HG02678 (cell line): ENCODE results near the gene L3MBTL4.

ENCODE experiments used
- ATAC-seq: cut with Tn5 transposase; IDR thresholded peaks from one replicate; pipeline ENCODE4 v1.9.1; 2021; ENCODE audit warnings: mild to moderate bottlenecking, moderate library complexity; ENCODE audit not compliant: unreplicated experiment

Gene L3MBTL4

GRCh38 chr18:6257950-6258349, 156.8 kb downstream of the L3MBTL4 start:
- no peak for ATAC-seq

- ATAC-seq: no peak
Observed at GRCh38 chr18:6256521-6256920, 158.2 kb downstream of the L3MBTL4 start.

GRCh38 chr18:6255886-6256285, 158.8 kb downstream of the L3MBTL4 start:
- ATAC-seq: no peak

GRCh38 chr18:6255116-6255705, 159.5 kb downstream of the L3MBTL4 start:
- ATAC-seq: no peak

DNA sequence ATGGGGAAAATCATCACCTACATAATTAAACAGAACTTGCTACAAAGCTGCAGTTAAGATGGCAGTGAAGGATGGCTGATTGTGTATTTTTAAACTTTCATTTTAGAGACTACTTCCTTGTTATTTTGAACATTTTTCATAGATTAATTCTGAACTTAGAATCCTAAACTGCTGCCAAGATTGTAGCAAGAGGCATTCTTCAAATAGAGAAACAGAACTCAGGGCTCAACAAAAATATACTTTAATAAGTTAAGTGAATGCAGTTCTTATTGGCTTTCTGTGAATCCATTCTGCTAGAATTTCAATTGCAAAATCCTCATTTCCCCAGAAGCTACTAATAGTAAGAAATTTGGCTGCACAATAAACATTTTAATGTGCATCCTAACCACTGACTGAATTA, 160.3 kb downstream of the L3MBTL4 start:
- ATAC-seq: no peak

GRCh38 chr18:6251084-6251483, 163.6 kb downstream of the L3MBTL4 start:
- ATAC-seq: no peak

DNA sequence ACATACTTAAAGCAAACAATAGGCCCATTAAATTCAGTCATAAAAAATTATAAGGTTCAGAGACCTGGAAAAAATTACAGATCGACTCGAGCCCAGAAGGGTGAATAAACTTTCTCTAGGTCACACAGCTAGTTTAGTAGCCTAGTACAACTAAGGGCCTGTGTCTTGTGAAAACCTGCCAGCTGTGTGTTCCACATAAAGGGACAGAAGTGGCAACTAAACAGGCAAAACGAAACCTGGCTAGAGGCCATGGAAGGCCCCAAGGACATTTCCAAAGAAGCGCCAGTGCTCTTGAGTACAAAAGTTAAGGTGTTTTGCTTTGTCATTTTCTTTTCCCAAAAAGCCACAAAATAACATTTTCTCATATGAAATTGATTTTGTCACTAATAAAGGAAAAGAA, 164.9 kb downstream of the L3MBTL4 start:
- no peak for ATAC-seq

DNA sequence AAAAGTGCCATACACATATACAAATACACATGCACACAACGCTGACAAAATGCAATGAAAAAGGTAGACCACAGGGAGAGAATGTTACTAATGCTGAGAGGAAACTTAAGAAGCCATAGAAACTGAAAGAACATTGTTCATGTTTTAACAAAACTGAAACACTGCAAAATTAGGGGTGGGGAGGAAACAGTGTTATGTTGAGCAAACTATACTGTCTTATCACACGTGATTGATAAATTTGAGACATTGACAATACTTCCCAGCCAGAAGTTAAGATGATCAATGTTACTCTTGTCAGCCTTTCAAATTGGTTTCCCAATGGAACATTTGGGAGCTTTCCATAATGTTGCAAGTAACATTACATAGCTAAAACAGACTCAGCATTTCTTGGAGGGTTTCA, 165.5 kb downstream of the L3MBTL4 start:
- ATAC-seq: peak; percentile 94

DNA sequence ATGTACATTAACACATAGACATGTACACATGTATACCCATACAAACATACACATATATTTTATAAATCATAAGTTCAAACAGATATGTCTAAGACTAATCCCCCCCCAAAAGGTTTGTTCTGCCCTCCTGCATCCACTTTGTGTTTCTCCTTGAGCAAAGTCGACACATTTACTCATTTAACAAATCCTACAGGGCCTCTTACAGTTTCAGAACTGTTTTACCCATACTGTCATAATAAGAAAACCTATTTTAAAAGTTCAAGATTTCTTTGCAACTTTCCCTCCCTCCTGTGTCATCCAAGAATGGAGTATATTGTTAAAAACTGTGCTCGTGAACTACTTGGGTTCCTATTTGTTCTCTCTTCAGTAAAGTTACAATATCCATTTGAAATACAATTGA, 166.7 kb downstream of the L3MBTL4 start:
- no peak for ATAC-seq

- ATAC-seq: no peak
Observed at GRCh38 chr18:6242004-6242403, 172.7 kb downstream of the L3MBTL4 start.

DNA sequence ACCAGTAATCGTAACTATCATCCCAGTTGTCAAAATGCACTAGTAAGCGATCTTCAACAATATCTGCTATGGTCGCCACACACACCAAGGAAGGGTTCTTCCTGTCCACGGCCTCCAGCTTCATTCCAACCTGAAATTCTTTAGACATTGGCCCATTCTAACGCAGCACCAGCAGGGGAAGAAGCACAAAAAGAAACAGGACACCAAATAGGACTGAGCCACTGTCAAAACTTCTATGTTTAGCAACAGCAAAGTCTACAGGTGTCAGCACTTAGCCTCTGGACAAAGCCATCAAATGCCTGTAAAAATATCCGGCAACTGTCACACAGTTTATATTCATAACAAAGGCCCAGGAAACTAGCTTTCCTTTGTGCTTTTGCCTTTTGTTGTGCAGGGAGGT, 175.0 kb downstream of the L3MBTL4 start:
- ATAC-seq: no peak

DNA sequence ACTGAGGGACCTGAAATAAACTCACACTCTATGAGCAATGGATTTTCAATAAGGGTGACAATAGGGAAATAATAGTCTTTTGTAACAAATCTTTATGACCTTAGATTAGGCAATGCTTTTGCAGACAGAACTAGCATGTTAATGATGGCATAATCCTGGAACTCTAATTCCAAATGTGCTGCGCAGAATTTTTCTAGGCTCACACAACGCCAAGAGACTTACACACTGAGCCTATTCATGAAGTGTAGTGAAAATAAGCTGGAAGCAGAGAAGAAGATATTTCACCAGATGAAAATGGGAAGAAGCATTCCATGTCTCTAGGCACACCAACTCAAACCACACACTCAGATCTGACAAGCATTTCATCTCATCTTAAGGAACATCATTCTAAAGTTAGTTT, 178.5 kb downstream of the L3MBTL4 start:
- ATAC-seq: no peak

GRCh38 chr18:6222271-6222670, 192.4 kb downstream of the L3MBTL4 start:
- ATAC-seq: no peak

DNA sequence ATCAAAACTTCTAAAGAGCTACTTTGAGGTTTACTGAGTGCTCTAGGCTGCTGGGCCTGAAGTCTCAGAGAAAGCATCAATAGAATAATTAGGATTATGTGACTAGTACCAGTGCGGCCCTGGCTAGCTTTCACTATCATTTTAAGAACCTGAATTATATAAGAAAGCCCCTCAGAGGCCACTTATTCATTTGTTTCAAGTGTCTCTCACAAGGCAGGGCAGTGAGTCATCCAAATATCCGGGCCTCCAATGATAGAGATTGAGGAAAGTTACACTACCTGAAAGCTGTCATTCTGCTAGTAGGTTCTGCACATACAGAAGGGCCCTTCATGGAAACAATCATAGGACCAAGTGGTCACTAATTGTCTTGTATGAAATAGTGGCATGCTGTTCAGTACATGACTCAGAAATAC, 193.1 kb downstream of the L3MBTL4 start:
- ATAC-seq: no peak

GRCh38 chr18:6220129-6220528, 194.6 kb downstream of the L3MBTL4 start:
- no peak for ATAC-seq

- ATAC-seq: no peak
Observed at GRCh38 chr18:6219116-6219717, 195.5 kb downstream of the L3MBTL4 start.

DNA sequence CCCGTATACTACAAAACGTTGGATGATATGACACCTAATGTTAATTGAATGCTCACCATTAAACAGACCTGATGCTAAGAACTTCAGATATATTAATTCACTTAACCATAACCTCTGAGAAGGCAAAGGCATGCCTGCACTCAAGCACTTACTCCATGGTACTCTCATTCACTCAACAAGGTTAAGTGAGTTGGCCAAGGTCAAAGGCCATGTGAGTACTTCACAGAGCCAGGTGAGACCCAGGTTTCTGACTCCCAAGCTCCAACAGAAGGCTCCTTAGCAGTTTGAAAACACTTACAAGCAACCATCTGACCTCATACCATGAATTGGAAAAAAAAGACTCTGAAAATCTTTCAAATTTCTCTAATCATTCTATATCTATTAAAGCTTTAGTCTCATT, 198.8 kb downstream of the L3MBTL4 start:
- no peak for ATAC-seq

DNA sequence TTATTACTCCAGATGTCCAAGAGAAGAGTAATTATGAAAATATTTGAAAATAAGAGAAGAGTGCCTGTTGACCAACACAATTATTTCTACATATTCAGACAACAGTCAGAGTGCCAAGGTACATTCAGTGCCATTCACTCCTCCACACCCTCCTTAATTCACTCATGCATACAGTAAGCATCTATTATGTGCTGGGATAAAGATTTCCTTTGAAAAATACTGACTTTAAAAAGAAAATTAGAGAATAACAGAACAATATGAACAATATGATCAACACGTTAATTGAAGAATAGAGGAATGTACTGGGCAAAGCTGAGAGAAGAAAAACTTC, 203.6 kb downstream of the L3MBTL4 start:
- ATAC-seq: no peak

- no peak for ATAC-seq
Observed at GRCh38 chr18:6210349-6211173, 204.2 kb downstream of the L3MBTL4 start.

GRCh38 chr18:6207941-6208340, 206.8 kb downstream of the L3MBTL4 start:
- no peak for ATAC-seq

GRCh38 chr18:6207116-6207515, 207.6 kb downstream of the L3MBTL4 start:
- no peak for ATAC-seq

GRCh38 chr18:6205706-6206105, 209.0 kb downstream of the L3MBTL4 start:
- ATAC-seq: no peak
